ENCODE data around the gene PDCD11. TPM values are rescaled to one million over a fixed set of nuclear protein-coding genes. Genes with fewer than 3 reads are reported as not detected.
"Not testable (repeated sequence)": the region's sequence is repeated elsewhere in the genome, so short reads cannot be mapped to it uniquely, and the experiment has no call there.

The PDCD11 gene
- total RNA-seq, 2 donors from 2014 or later, result 7.2 to 11.2 TPM

- Histone ChIP-seq H3K4me3 (no peak overlapping the region), H3K9me3 (no peaks in the 10 kb centered on the region)
- DNase-seq (ENCODE audit: low spot score), result no peak
These were observed 40.4 kb upstream of the PDCD11 start for GRCh38 chr10:103355906-103356599.

DNA sequence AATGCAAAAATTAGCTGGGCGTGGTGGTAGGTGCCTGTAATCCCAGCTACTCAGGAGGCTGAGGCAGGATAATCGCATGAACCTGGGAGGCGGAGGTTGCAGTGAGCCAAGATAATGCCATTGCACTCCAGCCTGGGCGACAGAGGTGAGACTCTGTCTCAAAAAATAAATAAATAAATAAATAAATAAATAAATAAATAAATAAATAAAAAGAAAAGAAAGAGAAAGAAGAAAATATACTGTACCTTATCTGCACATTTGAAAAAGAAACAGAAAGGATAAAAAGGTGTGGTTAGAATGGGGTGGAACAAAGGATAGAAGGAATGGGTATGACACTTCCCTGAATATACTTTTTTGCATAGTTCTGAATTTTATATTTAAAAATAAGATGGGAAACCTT is 36.9 kb upstream of the PDCD11 start:
- H3K4me3 ChIP-seq; H3K9me3 ChIP-seq; H3K4me1 ChIP-seq; H3K27me3 ChIP-seq; H3K27ac ChIP-seq; H3K36me3 ChIP-seq; DNase-seq (ENCODE audit: low spot score): not testable (repeated sequence)

More at GRCh38 chr10:103355906-103356599, 40.4 kb upstream of the PDCD11 start:
- Histone ChIP-seq H3K27me3 (no peaks in the 10 kb centered on the region), H3K36me3 (no peaks in the 10 kb centered on the region), H3K27ac (no peak overlapping the region), H3K4me1 (no peaks in the 10 kb centered on the region)
- no peak for TF ChIP-seq CTCF (IDR thresholded peaks at IDR 0.05)

DNA sequence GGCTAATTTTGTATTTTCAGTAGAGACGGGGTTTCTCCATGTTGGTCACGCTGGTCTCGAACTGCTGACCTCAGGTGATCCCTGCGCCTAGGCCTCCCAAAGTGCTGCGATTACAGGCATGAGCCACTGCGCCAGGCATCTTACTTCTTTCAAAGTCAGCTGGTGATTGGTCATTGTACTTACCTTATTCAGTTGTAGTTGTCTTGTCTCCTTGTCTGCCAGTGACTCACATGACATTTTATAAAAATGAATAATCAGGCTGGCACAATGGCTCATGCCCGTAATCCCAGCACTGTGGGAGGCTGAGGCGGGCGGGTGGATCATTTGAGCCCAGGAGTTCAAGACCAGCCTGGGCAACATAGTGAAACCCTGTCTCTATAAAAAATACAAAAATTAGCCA is 35.6 kb upstream of the PDCD11 start:
- DNase-seq (ENCODE audit: low spot score); H3K27me3 ChIP-seq; H3K4me1 ChIP-seq; H3K27ac ChIP-seq; H3K9me3 ChIP-seq; H3K36me3 ChIP-seq; H3K4me3 ChIP-seq: not testable (repeated sequence)

GRCh38 chr10:103367379-103367781 is 29.0 kb upstream of the PDCD11 start:
- no peak for TF ChIP-seq CTCF (IDR thresholded peaks at IDR 0.05)
- H3K4me1 ChIP-seq, result peaks cover 0 to 13% of the 10 kb centered on the region in 2 donors
- no peak for DNase-seq (ENCODE audit: low spot score)
- no peaks in the 10 kb centered on the region for H3K36me3 ChIP-seq
- peak overlapping the region; percentile 68 to 90 for H3K27ac ChIP-seq
- no peaks in the 10 kb centered on the region for H3K9me3 ChIP-seq
- no peaks in the 10 kb centered on the region for H3K27me3 ChIP-seq
- H3K4me3 ChIP-seq, result peak overlapping the region; percentile 82 to 100

DNA sequence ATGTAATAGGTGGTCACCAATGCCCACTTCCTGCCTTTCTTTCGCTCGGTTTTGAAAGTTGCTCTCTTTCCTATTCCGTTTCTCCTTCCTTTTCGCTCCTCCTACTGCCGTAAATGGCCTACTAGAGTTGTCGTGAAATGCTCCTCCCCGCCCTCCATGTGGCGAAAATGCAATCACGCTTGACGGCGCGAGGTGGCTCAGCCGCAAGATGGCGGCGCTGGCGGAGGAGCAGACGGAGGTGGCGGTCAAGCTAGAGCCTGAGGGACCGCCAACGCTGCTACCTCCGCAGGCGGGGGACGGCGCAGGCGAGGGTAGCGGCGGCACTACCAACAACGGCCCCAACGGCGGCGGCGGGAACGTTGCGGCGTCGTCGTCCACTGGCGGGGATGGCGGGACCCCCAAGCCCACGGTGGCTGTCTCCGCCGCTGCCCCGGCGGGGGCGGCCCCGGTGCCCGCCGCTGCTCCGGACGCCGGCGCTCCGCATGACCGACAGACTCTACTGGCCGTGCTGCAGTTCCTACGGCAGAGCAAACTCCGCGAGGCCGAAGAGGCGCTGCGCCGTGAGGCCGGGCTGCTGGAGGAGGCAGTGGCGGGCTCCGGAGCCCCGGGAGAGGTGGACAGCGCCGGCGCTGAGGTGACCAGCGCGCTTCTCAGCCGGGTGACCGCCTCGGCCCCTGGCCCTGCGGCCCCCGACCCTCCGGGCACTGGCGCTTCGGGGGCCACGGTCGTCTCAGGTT is 28.5 kb upstream of the PDCD11 start, which contains the start of gene TAF5:
Gene TAF5, plus strand, starts transcription at position 195 of the 737 bp plus-strand sequence. Its CDS starts 14 bp downstream, at position 209.
- Histone ChIP-seq H3K4me1 (peaks cover 0 to 13% of the 10 kb centered on the region in 2 donors), H3K27me3 (no peaks in the 10 kb centered on the region), H3K36me3 (peaks cover under 1% of the 10 kb centered on the region), H3K4me3 (peak within 1 kb of the TSS; percentile 82 to 100), H3K9me3 (no peaks in the 10 kb centered on the region), H3K27ac (peak within 1 kb of the TSS; percentile 68 to 90)
- TF ChIP-seq CTCF (IDR thresholded peaks at IDR 0.05), result peak in 1 of 2 donors; percentile 25
- DNase-seq (ENCODE audit: low spot score), result peak; percentile 90

GRCh38 chr10:103373544-103373943 is 22.9 kb upstream of the PDCD11 start:
- no peak for DNase-seq (ENCODE audit: low spot score)
- Histone ChIP-seq H3K4me1 (peaks cover 0 to 13% of the 10 kb centered on the region in 2 donors), H3K36me3 (peaks cover 34% of the 10 kb centered on the region), H3K9me3 (no peaks in the 10 kb centered on the region), H3K27me3 (no peaks in the 10 kb centered on the region), H3K27ac (no peak overlapping the region), H3K4me3 (no peak overlapping the region)
- TF ChIP-seq CTCF (IDR thresholded peaks at IDR 0.05), result no peak

Measured in right atrium auricular region (tissue), 2 donors.